Stimulated activated CD8-positive, alpha-beta memory T cell treated with anti-CD3 and anti-CD28 coated beads, Interleukin-4, amount 100 ng/mL, for 1 hour (primary cell): ENCODE results near the gene EDEM2.
A peak's percentile ranks its signal among the peaks of the same experiment; 100 is the strongest.
"Not testable (repeated sequence)": the region's sequence is repeated elsewhere in the genome, so short reads cannot be mapped to it uniquely, and the experiment has no call there.

Experiments used
- DNase-seq, 2 donors: peaks; one replicate each; pipeline ENCODE4 v3.0.0-alpha.2; 2020; ENCODE audit warnings: low read depth in 2 of 2, low spot score in 1 of 2

Gene EDEM2, protein sequence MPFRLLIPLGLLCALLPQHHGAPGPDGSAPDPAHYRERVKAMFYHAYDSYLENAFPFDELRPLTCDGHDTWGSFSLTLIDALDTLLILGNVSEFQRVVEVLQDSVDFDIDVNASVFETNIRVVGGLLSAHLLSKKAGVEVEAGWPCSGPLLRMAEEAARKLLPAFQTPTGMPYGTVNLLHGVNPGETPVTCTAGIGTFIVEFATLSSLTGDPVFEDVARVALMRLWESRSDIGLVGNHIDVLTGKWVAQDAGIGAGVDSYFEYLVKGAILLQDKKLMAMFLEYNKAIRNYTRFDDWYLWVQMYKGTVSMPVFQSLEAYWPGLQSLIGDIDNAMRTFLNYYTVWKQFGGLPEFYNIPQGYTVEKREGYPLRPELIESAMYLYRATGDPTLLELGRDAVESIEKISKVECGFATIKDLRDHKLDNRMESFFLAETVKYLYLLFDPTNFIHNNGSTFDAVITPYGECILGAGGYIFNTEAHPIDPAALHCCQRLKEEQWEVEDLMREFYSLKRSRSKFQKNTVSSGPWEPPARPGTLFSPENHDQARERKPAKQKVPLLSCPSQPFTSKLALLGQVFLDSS

DNA sequence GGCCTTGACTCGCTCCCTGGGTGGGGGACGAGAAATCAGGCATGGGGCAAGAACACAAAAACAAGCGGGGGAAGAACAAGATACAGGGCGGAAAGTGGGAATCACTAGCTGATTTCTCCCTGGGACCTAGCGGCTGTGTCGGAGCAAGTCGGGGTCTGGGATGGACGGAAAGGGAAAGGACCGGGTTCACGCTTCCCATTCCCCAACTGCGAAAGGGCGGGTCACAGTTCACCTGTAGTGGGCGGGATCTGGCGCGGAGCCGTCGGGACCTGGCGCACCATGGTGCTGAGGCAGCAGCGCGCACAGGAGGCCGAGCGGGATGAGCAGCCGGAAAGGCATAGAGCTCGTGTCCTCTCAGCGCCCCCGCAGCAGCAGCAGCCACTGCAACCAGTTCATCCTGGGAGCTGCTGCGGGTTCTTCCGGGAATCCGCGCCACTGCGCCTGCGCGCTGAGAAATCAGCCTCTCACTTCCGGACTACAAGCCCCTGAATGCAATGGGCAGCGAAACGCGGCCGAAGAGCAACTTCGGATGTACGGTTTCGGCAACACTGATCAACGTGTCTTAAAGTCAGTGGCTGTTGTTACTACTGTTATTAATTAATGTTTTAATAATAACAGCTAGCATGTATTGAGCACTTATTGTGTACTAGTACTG, at the start of gene EDEM2:
Gene EDEM2, minus strand, starts transcription at position 417 of the 655 bp plus-strand sequence. Its CDS starts 78 bp downstream, at position 339.
- peak; percentile 83 to 88 for DNase-seq

DNA sequence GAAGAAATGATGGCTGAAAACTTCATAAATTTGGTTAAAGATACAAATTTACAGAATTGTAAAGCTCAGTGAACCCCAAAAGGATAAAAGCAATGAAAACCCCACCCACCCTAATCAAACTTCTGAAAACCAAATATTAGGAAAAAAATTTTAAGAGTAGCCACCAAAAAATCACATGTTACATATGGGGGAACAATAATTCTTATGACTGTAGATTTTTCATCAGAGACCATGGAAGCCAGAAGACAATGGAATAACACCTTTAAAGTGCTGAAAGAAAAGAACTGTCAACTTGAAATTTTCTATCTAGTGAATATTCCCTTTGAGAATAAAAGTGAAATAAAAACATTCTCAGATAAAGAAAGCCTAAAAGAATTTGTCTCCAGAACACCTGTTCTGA, 49.2 kb upstream of the EDEM2 start:
- DNase-seq, result no peak

DNA sequence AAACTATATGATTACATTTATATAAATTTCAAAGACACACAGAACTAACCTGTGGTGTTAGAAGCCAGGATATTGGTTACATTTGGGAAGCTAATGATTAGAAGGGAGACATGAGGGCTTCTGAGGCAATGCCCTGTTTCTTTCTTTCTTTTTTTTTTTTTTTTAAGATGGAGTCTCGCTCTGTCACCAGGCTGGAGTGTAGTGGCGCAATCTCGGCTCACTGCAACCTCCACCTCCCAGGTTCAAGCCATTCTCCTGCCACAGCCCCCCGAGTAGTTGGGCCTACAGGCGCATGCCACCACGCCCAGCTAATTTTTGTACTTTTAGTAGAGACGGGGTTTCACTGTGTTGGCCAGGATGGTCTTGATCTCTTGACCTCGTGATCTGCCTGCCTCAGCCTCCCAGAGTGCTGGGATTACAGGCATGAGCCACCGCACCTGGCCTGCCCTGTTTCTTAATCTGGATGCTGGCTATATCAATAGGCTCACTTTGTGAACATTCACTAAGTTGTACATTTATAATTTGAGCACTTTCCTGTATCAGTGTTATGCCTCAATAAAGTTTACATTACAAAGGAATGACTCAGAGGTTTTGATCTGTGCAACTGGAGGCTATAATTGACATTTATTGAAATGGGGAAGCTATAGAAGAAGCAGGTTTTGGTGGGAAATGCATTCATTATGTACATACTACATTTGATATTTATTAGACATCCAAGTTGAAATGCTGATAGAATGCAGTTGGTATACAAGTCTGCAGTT, 46.1 kb upstream of the EDEM2 start:
- not testable (repeated sequence) for DNase-seq

DNA sequence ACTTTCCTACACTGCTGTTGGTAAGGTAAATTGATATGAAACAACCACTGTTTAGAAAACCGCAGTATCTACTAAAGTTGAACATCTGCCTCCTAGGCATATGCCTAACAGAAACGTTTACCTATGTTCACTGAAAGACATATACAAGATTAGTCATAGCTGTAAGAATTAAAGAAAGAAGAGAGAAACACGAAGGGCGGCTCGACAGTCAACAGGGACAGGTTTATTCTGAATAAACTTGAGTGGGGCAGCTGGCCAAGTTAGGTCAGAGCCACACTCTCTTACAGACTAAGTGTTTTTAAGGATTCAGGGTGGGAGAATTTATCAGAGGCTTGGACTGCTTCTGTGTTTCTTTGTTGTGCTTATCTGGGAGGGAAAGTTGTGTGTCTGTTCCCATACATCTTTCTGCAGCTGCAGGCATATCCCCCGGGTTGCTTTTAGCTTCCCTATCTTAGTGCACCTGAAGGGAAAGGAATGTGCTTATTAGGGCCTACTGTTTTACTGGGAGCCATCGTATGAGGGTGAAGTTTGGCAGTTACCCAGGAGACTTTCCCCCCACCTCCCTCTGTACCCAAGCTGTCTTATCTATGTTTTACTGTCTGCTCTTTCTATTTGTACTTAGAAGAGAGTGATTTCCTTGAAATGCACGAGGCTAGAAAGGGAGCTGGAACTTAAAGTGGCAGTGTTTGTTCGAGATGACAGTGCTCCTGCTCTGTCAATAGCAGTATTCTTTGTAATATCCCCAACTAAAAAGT, 45.2 kb upstream of the EDEM2 start:
- DNase-seq, result no peak

DNA sequence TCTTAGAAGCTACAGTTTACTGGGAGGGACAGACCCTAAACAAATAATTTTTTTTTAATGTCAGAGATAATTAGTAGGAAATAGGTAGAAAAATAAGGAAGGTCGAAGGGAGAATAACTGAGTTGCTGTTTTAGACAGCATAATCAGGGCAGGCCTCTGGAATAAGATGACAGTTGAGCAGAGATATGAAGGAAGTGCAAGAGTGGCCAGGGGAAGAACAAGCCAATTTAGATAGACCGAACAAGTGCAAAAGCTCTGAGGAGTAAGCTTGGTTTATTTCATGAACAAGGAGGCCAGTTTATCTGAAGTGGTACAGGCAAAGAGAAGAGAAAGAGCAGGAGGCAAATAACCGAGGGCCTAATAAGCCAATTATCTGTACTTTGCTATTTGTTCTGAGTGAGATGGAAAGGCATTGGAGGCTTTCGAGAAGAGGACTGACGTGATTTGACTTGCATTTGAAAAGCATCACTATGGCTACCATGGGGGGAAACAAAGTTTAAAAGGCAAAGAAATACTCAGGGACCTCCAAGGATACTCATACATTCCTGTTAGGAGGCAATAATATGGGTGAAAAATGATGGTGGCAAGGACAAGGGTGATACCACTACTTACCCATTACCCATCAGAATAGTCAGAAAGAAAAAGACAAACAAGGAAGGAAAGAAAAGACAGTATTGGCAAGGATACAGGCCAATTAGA, 44.4 kb upstream of the EDEM2 start:
- no peak for DNase-seq

DNA sequence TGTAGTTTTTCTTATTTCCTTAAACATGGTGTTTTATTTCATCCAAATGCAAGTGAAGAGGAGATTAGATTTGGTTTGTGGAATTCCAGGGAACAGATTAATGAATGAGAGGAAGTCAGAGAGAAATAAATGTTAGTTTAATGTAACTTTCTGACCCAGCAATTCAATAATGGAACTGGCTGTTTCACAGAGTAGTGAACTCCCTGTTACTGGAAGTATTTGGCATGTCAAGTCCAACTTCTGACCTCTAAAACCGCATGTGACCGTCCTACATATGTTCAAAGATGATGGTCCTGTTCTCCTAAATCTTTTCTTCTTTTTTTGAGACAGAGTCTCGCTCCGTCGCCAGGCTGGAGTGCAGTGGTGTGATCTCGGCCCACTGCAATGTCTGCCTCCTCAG, 43.4 kb upstream of the EDEM2 start:
- no peak for DNase-seq

DNA sequence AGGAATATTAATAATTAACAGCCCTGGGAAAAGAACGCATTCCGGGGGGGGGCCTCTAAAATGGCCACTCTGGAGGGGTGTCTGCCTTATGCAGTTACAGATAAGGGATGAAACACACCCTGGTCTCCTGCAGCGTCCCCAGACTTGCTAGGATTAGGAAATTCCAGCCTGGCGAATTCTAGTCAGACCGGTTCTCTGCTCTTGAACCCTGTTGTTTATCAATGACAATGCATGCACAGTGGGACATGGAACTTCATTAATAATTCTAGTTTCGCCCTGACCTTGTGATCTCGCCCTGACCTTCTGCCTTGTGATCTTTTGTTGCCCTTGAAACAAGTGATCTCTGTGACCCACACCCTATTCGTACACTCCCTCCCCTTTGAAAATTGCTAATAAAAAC, 42.1 kb upstream of the EDEM2 start:
- DNase-seq, result not testable (repeated sequence)

DNA sequence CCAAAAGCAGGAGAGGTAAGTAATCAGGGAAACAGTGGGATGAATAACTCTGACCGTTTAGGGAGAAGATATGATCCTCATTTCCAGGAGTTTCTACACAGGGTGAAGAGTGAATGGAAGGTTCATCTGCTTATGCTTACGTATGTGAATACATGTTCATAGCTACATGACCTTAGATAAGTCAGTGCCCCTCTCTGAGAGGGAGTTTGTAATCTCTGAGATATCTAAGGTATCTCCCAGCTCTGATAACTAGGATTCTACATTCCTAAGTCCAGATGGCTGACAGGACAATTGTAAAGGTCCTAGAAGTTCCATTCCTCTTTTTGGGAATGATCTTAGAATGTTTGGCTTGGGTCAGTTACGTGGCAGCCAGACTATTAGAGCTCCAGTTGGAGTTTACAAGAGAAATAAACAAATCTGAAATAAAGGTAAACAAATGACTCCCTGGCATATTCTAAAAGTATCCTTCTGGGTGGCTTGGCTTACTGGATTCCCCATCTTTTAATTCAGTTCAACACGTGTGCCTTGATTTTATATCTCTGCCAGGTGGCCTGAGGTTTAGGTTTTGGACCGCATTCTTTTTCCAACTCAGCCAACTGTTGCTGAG, 40.6 kb upstream of the EDEM2 start:
- no peak for DNase-seq

DNA sequence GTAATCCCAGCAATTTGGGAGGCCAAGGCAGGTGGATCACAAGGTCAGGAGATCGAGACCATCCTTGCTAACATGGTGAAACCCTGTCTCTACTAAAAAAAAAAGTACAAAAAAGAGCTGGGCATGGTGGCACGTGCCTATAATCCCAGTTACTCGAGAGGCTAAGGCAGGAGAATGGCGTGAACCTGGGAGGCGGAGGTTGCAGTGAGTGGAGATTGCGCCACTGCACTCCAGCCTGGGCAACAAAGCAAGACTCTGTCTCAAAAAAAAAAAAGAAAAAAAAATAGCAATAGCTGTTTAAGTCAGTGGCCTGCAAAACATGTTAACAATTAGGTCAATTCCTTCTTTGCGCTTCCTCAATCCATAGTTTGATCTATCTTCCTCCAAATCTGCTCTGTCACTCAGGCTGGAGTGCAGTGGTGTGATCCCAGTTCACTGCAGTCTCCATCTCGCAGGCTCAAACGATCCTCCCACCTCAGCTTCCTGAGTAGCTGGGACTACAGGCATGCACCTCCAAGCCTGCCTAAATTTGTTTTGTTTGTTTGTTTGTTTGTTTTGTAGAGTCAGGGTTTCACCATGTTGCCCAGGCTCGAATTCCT, 39.7 kb upstream of the EDEM2 start:
- not testable (repeated sequence) for DNase-seq

DNA sequence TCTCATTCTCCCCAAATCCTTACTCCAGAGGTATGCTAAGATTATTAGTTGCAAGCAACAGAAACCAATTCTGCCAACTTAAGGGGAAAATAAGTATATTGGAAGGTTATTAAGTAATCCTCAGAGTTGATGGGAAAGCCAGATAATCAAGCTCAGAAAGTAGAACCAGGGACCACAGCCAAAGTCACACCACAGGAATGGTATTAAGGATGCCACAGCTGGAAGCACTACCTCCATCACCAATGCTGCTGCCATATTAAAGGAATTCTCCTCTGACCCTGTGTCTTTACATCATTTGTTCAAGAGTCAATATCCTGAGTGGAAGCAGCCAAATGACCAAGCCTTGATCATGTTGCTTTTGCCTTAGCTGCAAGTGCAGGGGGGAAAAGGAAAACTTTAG, 34.6 kb upstream of the EDEM2 start:
- DNase-seq, result no peak

DNA sequence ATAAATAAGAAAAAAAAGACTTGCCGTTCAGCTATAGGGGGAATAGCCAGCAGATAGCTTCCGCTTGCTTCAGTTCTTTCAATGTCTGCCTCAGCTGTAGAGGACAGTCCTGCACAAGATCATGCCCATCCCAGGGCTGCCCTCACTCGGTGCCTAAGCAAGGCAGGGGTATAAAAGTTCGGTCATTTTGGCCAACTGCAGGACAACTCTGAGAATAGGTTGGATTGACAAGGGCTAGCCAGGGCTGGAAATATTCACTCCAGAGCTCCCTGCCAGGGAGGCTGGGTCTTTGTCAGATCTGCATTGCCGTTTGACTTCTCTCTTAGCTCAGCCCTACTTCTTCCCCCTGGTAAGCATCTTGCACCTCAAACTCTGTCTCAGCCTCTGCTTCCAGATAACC, 33.1 kb upstream of the EDEM2 start:
- DNase-seq, result no peak

DNA sequence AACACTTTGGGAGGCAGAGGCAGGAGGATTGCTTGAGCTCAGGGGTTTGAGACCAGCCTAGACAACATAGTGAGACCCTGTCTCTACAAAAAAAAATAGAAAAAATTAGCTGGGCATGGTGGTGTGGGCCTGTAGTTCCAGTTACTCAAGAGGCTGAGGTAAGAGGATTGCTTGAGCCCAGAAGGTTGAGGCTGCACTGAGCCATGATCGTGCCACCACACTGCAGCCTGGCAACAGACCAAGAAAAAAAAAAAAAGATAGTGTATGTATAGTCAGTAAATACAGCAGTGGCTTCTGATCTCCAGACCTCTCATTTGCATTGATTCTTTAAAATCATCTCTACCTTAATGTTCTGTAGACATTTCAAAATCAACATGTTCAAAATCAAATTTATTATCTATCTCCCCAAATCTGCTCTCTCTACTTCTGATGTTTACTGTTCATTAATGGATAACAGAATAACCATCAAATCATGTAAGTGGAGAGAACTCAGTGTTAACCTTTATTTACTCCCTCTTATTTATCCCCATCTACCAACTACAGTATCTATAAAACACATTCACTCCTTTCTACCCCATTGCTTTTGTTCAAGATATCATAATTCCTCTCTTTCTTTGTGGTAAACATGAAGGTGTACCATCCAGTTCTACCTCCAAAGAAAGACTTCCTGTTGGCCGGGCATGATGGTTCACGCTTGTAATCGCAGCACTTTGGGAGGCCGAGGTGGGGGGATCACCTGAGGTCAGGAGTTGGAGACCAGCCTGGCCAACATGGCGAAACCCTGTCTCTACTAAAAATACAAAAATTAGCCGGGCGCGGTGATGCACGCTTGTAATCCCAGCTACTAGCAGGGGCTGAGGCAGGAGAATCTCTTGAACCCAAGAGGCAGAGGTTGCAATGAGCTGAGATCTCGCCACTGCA, 32.4 kb upstream of the EDEM2 start:
- no peak for DNase-seq

DNA sequence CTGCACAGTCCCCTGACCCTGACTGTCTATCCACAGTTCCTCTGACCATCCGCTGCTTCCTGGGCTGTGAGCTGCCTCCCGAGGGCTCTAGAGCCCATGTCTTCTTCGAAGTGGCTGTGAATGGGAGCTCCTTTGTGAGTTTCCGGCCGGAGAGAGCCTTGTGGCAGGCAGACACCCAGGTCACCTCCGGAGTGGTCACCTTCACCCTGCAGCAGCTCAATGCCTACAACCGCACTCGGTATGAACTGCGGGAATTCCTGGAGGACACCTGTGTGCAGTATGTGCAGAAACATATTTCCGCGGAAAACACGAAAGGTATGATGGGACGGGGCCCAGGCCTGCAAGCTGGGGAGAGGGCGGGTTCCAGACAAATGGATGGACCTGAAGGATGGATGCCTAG, 29.0 kb upstream of the EDEM2 start:
- no peak for DNase-seq

DNA sequence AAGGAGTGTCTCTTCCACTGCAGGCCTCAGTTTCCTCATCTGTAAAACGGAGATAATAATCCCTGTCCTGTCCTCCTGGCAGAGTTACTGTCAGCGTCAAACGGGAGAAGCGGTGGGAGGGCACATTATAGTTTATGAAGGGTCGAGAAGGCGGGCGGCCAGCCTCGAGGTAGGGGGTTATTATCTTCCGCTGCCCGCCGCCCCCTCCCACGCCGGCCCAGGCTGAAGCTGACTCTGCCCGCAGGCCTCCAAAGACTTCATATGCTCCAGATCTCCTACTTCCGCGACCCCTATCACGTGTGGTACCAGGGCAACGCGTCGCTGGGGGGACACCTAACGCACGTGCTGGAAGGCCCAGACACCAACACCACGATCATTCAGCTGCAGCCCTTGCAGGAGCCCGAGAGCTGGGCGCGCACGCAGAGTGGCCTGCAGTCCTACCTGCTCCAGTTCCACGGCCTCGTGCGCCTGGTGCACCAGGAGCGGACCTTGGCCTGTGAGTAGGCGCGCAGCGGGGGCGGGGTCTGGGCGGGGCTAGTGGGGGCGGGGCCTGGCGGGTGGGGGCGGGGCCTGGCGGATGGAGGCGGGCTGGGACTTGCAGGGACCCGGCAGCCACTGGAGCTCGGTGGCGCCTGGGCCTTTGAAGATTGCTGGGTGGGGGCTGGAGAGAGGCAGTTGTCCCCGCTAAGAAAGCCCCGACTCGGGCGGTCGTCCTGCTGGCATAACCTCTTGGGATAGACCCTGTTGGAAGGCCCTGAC, 27.5 kb upstream of the EDEM2 start:
- no peak for DNase-seq

DNA sequence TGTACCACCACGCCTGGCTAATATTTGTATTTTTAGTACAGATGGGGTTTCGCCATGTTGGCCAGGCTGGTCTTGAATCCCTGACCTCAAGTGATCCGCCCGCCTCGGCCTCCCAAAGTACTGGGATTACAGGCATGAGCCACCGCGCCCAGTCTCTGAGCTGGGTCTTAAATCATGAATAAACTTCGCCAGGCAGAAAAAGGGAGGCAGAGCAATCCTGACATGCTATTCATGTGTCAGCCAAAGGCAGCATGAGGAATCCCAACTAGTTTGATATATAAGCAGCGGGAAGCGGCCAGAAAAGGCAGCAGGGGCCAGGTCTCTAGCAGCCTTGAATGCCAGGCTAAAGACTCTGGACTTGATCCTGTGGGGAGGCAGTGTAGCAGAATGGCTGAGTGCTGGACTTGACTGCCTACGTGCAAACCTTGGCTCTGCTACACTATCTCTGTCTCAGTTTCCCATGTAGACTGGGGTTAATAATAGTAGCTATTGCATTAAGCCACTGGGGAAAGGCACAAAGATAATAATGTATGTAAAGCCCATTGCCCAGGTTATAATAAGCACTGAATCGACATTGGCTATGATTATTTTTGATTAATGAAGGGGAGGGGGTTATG, 26.5 kb upstream of the EDEM2 start:
- DNase-seq, result no peak

DNA sequence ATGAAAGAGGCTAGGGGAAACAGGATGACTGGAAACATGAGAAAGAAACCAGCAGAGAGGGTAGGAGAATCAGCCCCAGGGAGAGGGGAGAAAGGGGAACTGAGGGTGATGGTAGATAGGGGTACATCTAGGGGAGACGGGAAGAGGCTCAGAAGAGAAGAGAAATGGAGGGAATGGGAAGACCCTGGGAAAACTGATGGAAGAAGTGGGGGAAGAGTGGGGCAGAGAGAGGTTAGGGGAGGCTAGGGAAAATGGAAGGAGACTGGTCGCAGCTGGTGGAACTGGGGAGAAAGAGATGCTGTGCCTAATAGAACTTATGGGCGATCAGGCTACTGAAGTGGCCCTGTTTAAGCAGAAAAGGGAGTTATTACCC, 25.3 kb upstream of the EDEM2 start:
- DNase-seq, result no peak

DNA sequence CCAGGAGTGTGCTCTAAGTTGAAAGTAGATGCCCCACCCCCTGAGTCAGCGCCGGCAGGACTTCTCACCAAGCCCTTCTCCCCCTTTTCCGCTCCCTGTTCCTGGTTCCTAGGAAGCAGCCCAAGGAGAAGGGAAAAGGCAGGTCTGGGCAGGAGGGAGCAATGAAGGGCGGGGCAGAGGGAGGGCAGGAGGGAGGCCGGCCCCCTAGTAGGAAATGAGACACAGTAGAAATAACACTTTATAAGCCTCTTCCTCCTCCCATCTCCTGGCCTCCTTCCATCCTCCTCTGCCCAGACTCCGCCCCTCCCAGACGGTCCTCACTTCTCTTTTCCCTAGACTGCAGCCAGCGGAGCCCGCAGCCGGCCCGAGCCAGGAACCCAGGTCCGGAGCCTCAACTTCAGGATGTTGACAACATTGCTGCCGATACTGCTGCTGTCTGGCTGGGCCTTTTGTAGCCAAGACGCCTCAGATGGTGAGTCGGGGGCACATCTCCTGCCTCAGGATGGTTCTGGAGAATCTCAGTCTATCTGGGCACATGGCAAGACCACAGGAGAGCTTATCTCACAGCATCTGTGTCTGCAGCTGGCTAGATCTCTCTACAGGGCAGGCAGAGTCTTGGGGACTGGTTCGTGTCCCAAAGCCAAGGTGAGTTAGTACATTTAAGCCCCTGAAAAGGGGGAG, 24.8 kb upstream of the EDEM2 start, which contains the start of gene PROCR:
Gene PROCR, plus strand, starts transcription at position 320 of the 681 bp plus-strand sequence. Its CDS starts 83 bp downstream, at position 403.
- no peak for DNase-seq
